HepG2 (cell line): ENCODE measurements around the gene SNF8. TPM values are rescaled to one million over a fixed set of nuclear protein-coding genes. Genes with fewer than 3 reads are reported as not detected.

Experiments
- ATAC-seq: fragments of 200-7000 bp; cut with Tn5 transposase; 3 replicates; pipeline ENCODE4 v1.9.1; 2020; ENCODE audit warnings: mild to moderate bottlenecking, moderate library complexity
- BruUV-seq: library from RNA; stranded (reverse); fragments of 400-500 nt; replicated peaks from 2 replicates; lab custom pipeline; 2021; lab: Mats Ljungman, UMichigan
- CTCF ChIA-PET: fragments of 300-600 bp; formaldehyde crosslinking; extraction: SDS; loops from one replicate; lab custom pipeline; 2021; ENCODE audit warnings: low total read pairs, inconsistent platforms, low intra/inter-chr PET ratio; lab: Yijun Ruan, JAX
- POLR2A ChIA-PET: fragments of 350-600 bp; sonication (Branson Sonifier 250); formaldehyde crosslinking; loops from one replicate; lab custom pipeline; 2020; ENCODE audit warnings: antibody characterized with exemption, inconsistent platforms; lab: Yijun Ruan, JAX
- DNase-seq: peaks from one replicate; pipeline ENCODE4 v3.0.0-alpha.2; 2015; ENCODE audit warnings: low spot score
- FAIRE-seq: peaks from 3 replicates; lab custom pipeline; 2011; peaks lifted over from hg19 to GRCh38; lab: Jason Lieb, UNC
- H2AFZ ChIP-seq: one replicate; pipeline ENCODE4 v1.6.1; 2011; ENCODE audit warnings: low read length, inconsistent platforms
- H3K27ac ChIP-seq: fragments of 300-600 bp; 3 replicates; pipeline ENCODE4 v1.8.0; 2011; ENCODE audit warnings: mixed run types, mild to moderate bottlenecking, mixed read lengths, low read length, inconsistent platforms; ENCODE audit not compliant: insufficient read depth; ENCODE audit errors: extremely low read length
- H3K27me3 ChIP-seq, 2 experiments: fragments of 200-600 bp in 1 of 2; 2 replicates in 1 of 2; 3 replicates in 1 of 2; pipeline versions ENCODE4 v1.6.0 to v1.8.0; 2011; ENCODE audit warnings: low read length in 2 of 2, mild to moderate bottlenecking in 2 of 2, moderate library complexity in 2 of 2, inconsistent platforms in 1 of 2; ENCODE audit not compliant: insufficient read depth in 2 of 2, control insufficient read depth in 1 of 2
- H3K36me3 ChIP-seq, 2 experiments: fragments of 200-600 bp in 1 of 2; replicated peaks in 1 of 2; 2 replicates in 1 of 2; 3 replicates in 1 of 2; pipeline versions ENCODE4 v1.5.1 to v1.8.0; 2011; ENCODE audit warnings: low read length in 2 of 2, inconsistent platforms in 1 of 2; ENCODE audit not compliant: insufficient read depth in 2 of 2, control insufficient read depth in 1 of 2
- H3K4me1 ChIP-seq: 2 replicates; pipeline ENCODE4 v1.5.1; 2012; ENCODE audit warnings: low read length, inconsistent platforms; ENCODE audit not compliant: insufficient read depth
- H3K4me2 ChIP-seq: 2 replicates; pipeline ENCODE4 v1.6.0; 2011; ENCODE audit warnings: low read depth, low read length, inconsistent platforms
- H3K4me3 ChIP-seq, 3 experiments: fragments of 200-600 bp in 1 of 3; sonication (generic), shearing (Covaris generic) in 1 of 3; replicated peaks in 1 of 3; 2 replicates each; pipeline ENCODE4 v1.5.1; 2011 to 2016; ENCODE audit warnings: low read length in 3 of 3, inconsistent platforms in 2 of 3, low read depth in 2 of 3, mild to moderate bottlenecking in 2 of 3, control low read depth in 1 of 3, mixed read lengths in 1 of 3; ENCODE audit not compliant: insufficient read depth in 1 of 3
- H3K79me2 ChIP-seq: one replicate; pipeline ENCODE4 v1.6.1; 2011; ENCODE audit warnings: low read length, inconsistent platforms; ENCODE audit not compliant: insufficient read depth
- H3K9ac ChIP-seq: 2 replicates; pipeline ENCODE4 v1.6.0; 2011; ENCODE audit warnings: mild to moderate bottlenecking, low read depth, low read length, inconsistent platforms; ENCODE audit not compliant: insufficient read depth
- H3K9me3 ChIP-seq: 2 replicates; pipeline ENCODE4 v1.5.1; 2012; ENCODE audit warnings: mild to moderate bottlenecking, low read length
- H4K20me1 ChIP-seq: 2 replicates; pipeline ENCODE4 v1.6.0; 2011; ENCODE audit warnings: inconsistent platforms, mild to moderate bottlenecking, low read length, moderate library complexity; ENCODE audit not compliant: insufficient read depth
- CAMTA2 ChIP-seq: sonication (generic); formaldehyde crosslinking; IDR thresholded peaks from 2 replicates; pipeline ENCODE4 v1.4.0; 2020; ENCODE audit warnings: mild to moderate bottlenecking, missing genetic modification reagents, borderline replicate concordance
- HDAC2 ChIP-seq: sonication (generic); formaldehyde crosslinking; IDR thresholded peaks from 2 replicates; pipeline ENCODE4 v1.4.0; 2020; ENCODE audit warnings: missing genetic modification reagents
- HOXA7 ChIP-seq: sonication (generic); formaldehyde crosslinking; IDR thresholded peaks from 2 replicates; pipeline ENCODE4 v1.8.1; 2022; ENCODE audit warnings: mild to moderate bottlenecking, missing genetic modification reagents, moderate library complexity
- IKZF4 ChIP-seq: sonication (generic); formaldehyde crosslinking; IDR thresholded peaks from 2 replicates; pipeline ENCODE4 v1.5.1; 2020; ENCODE audit warnings: borderline replicate concordance, mild to moderate bottlenecking, low read depth, missing genetic modification reagents; ENCODE audit errors: not compliant biosample characterization
- IRF9 ChIP-seq: sonication (generic); formaldehyde crosslinking; IDR thresholded peaks from 2 replicates; pipeline ENCODE4 v1.8.0; 2022; ENCODE audit warnings: missing genetic modification reagents, mild to moderate bottlenecking, borderline replicate concordance
- KIAA2018 ChIP-seq: sonication (generic); formaldehyde crosslinking; IDR thresholded peaks from 2 replicates; pipeline ENCODE4 v1.5.0; 2020; ENCODE audit warnings: mild to moderate bottlenecking, missing genetic modification reagents, borderline replicate concordance
- NFE2L1 ChIP-seq: sonication (generic); formaldehyde crosslinking; IDR thresholded peaks from 2 replicates; pipeline ENCODE4 v1.4.0; 2020; ENCODE audit warnings: missing genetic modification reagents, mild to moderate bottlenecking, borderline replicate concordance
- TEF ChIP-seq: sonication (generic); formaldehyde crosslinking; IDR thresholded peaks from 2 replicates; pipeline ENCODE4 v1.5.0; 2020; ENCODE audit warnings: missing genetic modification reagents
- ZFP41 ChIP-seq: sonication (generic); formaldehyde crosslinking; IDR thresholded peaks from 2 replicates; pipeline ENCODE4 v1.4.0; 2020; ENCODE audit warnings: mild to moderate bottlenecking, missing genetic modification reagents, borderline replicate concordance
- ZMAT5 ChIP-seq: sonication (generic); formaldehyde crosslinking; IDR thresholded peaks from 2 replicates; pipeline ENCODE4 v1.5.0; 2020; ENCODE audit warnings: mild to moderate bottlenecking, low read depth, missing genetic modification reagents, borderline replicate concordance
- ZNF235 ChIP-seq: sonication (generic); formaldehyde crosslinking; IDR thresholded peaks from 2 replicates; pipeline ENCODE4 v1.8.1; 2023; ENCODE audit warnings: mild to moderate bottlenecking, missing genetic modification reagents, borderline replicate concordance
- ZNF337 ChIP-seq: sonication (generic); formaldehyde crosslinking; IDR thresholded peaks from 2 replicates; pipeline ENCODE4 v1.5.1; 2020; ENCODE audit warnings: missing genetic modification reagents, low read depth, mild to moderate bottlenecking, borderline replicate concordance
- WGBS: methylation state at CpG from one replicate; pipeline ENCODE4 v1.1.6; 2017; ENCODE audit warnings: low lambda C conversion rate; 5-methylcytosine and 5-hydroxymethylcytosine counted together
- in situ Hi-C: cut with HindIII; loops from 2 replicates; pipeline ENCODE4 v1.10.0; 2017; ENCODE audit warnings: low pct_unique_long_range_greater_than_20kb; ENCODE audit not compliant: extremely low pct_ligation_motif_present
- intact Hi-C: fragments of 100-400 bp; cut with micrococcal nuclease; formaldehyde crosslinking; loops from one replicate; pipeline ENCODE4 v1.10.0; 2022; ENCODE audit not compliant: unreplicated experiment
- polyA plus RNA-seq, 8 experiments: library from polyadenylated mRNA; depleted of rRNA in 3 of 8; stranded (reverse) in 7 of 8; unstranded in 1 of 8; fragments of >200 nt; fragmentation: Illumina TruSeq in 4 of 8; extraction: Trizol in 4 of 8; gene quantifications; 2 replicates each; pipeline versions ENCODE4 v1.2.1 to v1.2.3, GENCODE V29; 2011 to 2016; ENCODE audit warnings: low read depth in 4 of 8, missing spikeins in 1 of 8, mixed read lengths in 1 of 8; ENCODE audit not compliant: insufficient read depth in 1 of 8
- total RNA-seq, 5 experiments: library from RNA; depleted of rRNA; stranded (reverse); fragments of >200 nt; fragmentation: Illumina TruSeq; extraction: Trizol; gene quantifications; 2 replicates each; pipeline ENCODE4 v1.2.3, GENCODE V29; 2016; ENCODE audit warnings: low read depth in 1 of 5

The SNF8 gene
- total and polyA plus RNA-seq, 2 of the 13 experiments (the other 11 are each of a cell fraction or from before 2014, with no cell fraction given): 114 to 153 TPM

- ChIA-PET CTCF (no interaction called here), POLR2A (interaction anchor here (0.6 to 9.6 kb wide), 10 partner anchors 10 to 91 kb away, joined by 3 to 194 read pairs (median 8); partner anchors contain the start of genes ATP5MC1, IGF2BP1 and SNF8)
- Histone ChIP-seq H3K9ac (peak overlapping the region; percentile 89), H3K27me3 (no peaks in the 10 kb centered on the region; a peak in 1 of 5 replicates), H3K4me1 (peaks cover 70% of the 10 kb centered on the region), H3K4me3 (peak overlapping the region; percentile 82 to 97 (median 94)), H3K9me3 (no peaks in the 10 kb centered on the region), H4K20me1 (peaks cover 31% of the 10 kb centered on the region), H3K27ac (peak overlapping the region; percentile 91), H3K36me3 (peaks cover 14 to 23% of the 10 kb centered on the region in 2 experiments), H3K79me2 (peaks cover 37% of the 10 kb centered on the region), H3K4me2 (peak overlapping the region; percentile 89), H2AFZ (peak overlapping the region; percentile 24)
- intact Hi-C loops: loop anchor here (1.0 kb wide), 1 partner anchor 15 kb away; the partner anchor contains the start of gene ATP5MC1
- in situ Hi-C loops: no loop called here
- FAIRE-seq (no peak), ATAC-seq (no peak; the same call in 1 of the 3 replicates), DNase-seq (no peak)
- WGBS: 3% methylated on average over 2 of the region's 2 CpGs
- TSS peak; percentile 89 for BruUV-seq
- TF ChIP-seq HOXA7 (CRISPR knock-in tag) (no peak), IRF9 (CRISPR knock-in tag) (no peak), NFE2L1 (no peak), ZNF337 (CRISPR knock-in tag) (no peak), ZNF235 (0 out of 2 replicates have a peak, but pooled peaks have one; percentile 18), ZMAT5 (CRISPR knock-in tag) (no peak), HDAC2 (no peak), IKZF4 (CRISPR knock-in tag) (no peak), KIAA2018 (no peak), CAMTA2 (CRISPR knock-in tag) (no peak), TEF (CRISPR knock-in tag) (no peak), ZFP41 (CRISPR knock-in tag) (no peak)
Observed at GRCh38 chr17:48907713-48908046, 37.0 kb downstream of the SNF8 start.
